CD4-positive, alpha-beta memory T cell (primary cell): Measurements from ENCODE around the gene SERPINB1. TPM values are rescaled to one million over a fixed set of nuclear protein-coding genes. Genes with fewer than 3 reads are reported as not detected.
"Not testable (repeated sequence)": the region's sequence is repeated elsewhere in the genome, so short reads cannot be mapped to it uniquely, and the experiment has no call there.

Source experiments
- CTCF ChIA-PET: fragments of 350-600 bp; sonication (Branson Sonifier 250); formaldehyde crosslinking; loops from one replicate; lab custom pipeline; 2021; ENCODE audit warnings: inconsistent platforms; ENCODE audit not compliant: partially characterized antibody; lab: Charles Lee
- POLR2A ChIA-PET: fragments of 350-600 bp; sonication (Branson Sonifier 250); formaldehyde crosslinking; loops from one replicate; lab custom pipeline; 2021; ENCODE audit not compliant: partially characterized antibody; lab: Charles Lee
- DNase-seq, 5 donors: peaks; one replicate each; pipeline versions ENCODE4 v3.0.0 to v3.0.0-alpha.2; 2020 to 2022; ENCODE audit warnings: mixed read lengths in 1 of 5
- H3K27ac ChIP-seq: one replicate; pipeline ENCODE4 v1.7.0; 2013; ENCODE audit warnings: low read depth, low read length
- H3K27me3 ChIP-seq: 2 replicates; pipeline ENCODE4 v1.7.0; 2013; ENCODE audit warnings: mild to moderate bottlenecking, low read length, moderate library complexity; ENCODE audit not compliant: insufficient read depth
- H3K36me3 ChIP-seq: 2 replicates; pipeline ENCODE4 v1.7.0; 2013; ENCODE audit warnings: mild to moderate bottlenecking, low read length, moderate library complexity; ENCODE audit not compliant: insufficient read depth
- H3K4me1 ChIP-seq: 2 replicates; pipeline ENCODE4 v1.7.0; 2013; ENCODE audit warnings: mild to moderate bottlenecking, low read length, moderate library complexity; ENCODE audit not compliant: insufficient read depth
- H3K4me3 ChIP-seq, 2 donors: one replicate each; pipeline ENCODE4 v1.7.0; 2013; ENCODE audit warnings: low read length in 2 of 2, mild to moderate bottlenecking in 1 of 2
- H3K9me3 ChIP-seq, 2 donors: one replicate each; pipeline ENCODE4 v1.7.0; 2013; ENCODE audit warnings: low read length in 2 of 2, control low read depth in 1 of 2; ENCODE audit not compliant: control insufficient read depth in 1 of 2
- H3K27ac Mint-ChIP-seq, 7 donors: one replicate each; pipeline ENCODE4 v1.8.0; 2020 to 2021; ENCODE audit warnings: mixed read lengths in 7 of 7, mild to moderate bottlenecking in 6 of 7, inconsistent platforms in 3 of 7, moderate library complexity in 3 of 7
- H3K27me3 Mint-ChIP-seq, 2 donors: one replicate each; pipeline ENCODE4 v1.8.0; 2020 to 2021; ENCODE audit warnings: mixed read lengths in 2 of 2
- H3K36me3 Mint-ChIP-seq, 2 donors: one replicate each; pipeline ENCODE4 v1.8.0; 2020 to 2021; ENCODE audit warnings: mixed read lengths in 2 of 2, inconsistent platforms in 1 of 2, mild to moderate bottlenecking in 1 of 2
- H3K4me1 Mint-ChIP-seq, 4 donors: one replicate each; pipeline ENCODE4 v1.8.0; 2020 to 2021; ENCODE audit warnings: mixed read lengths in 4 of 4, mild to moderate bottlenecking in 1 of 4
- H3K4me3 Mint-ChIP-seq, 8 donors: one replicate each; pipeline ENCODE4 v1.8.0; 2020 to 2021; ENCODE audit warnings: mixed read lengths in 8 of 8, mild to moderate bottlenecking in 7 of 8, moderate library complexity in 6 of 8, inconsistent platforms in 3 of 8
- H3K9me3 Mint-ChIP-seq, 8 donors: one replicate each; pipeline ENCODE4 v1.8.0; 2020 to 2021; ENCODE audit warnings: mixed read lengths in 8 of 8, mild to moderate bottlenecking in 5 of 8, inconsistent platforms in 3 of 8, moderate library complexity in 1 of 8
- intact Hi-C: fragments of 100-400 bp; cut with micrococcal nuclease; formaldehyde crosslinking; loops from one replicate; pipeline ENCODE4 v1.15.1; 2023
- polyA plus RNA-seq, 2 donors: library from polyadenylated mRNA; unstranded; fragments of 300-500 nt; fragmentation: Illumina TruSeq; gene quantifications; one replicate each; pipeline ENCODE4 v1.2.3, GENCODE V29; 2021
- total RNA-seq, 2 experiments: library from RNA; stranded (reverse); gene quantifications; one replicate each; pipeline ENCODE4 v1.2.3, GENCODE V29; 2021

Gene SERPINB1
- total and polyA plus RNA-seq, 4 experiments from 2014 or later, result 56.7 to 159 (median 92.2) TPM

- H3K4me1 Mint-ChIP-seq, result peaks cover 71 to 93% (median 79%) of the 10 kb centered on the region in 4 donors
- H3K9me3 Mint-ChIP-seq, result peaks cover 0 to 2% (median 0%) of the 10 kb centered on the region in 8 donors
- H3K36me3 Mint-ChIP-seq, result peaks cover 18 to 23% of the 10 kb centered on the region in 2 donors
- DNase-seq, result no peak
- intact Hi-C loops, result loop anchor here (2.0 kb wide), 1 partner anchor 21 kb away; the partner anchor contains the start of gene SERPINB9
- ChIA-PET POLR2A (interaction anchor here (2.0 kb wide), 1 partner anchor 109 kb away, joined by 7 read pairs; no protein-coding TSS in a partner anchor), CTCF (interaction anchor here (1.0 to 5.4 kb wide), 6 partner anchors 11 to 50 kb away, joined by 4 to 30 read pairs (median 5); no protein-coding TSS in a partner anchor)
- H3K36me3 ChIP-seq, result no peaks in the 10 kb centered on the region
- peak overlapping the region; percentile 74 to 91 (median 89) for H3K27ac Mint-ChIP-seq
- no peaks in the 10 kb centered on the region for H3K27me3 ChIP-seq
- no peaks in the 10 kb centered on the region for H3K27me3 Mint-ChIP-seq
- peak overlapping the region; percentile 65 to 93 (median 80) for H3K4me3 Mint-ChIP-seq
- H3K4me1 ChIP-seq, result peaks cover 63% of the 10 kb centered on the region
- no peaks in the 10 kb centered on the region for H3K9me3 ChIP-seq
- peak overlapping the region; percentile 55 for H3K27ac ChIP-seq
- H3K4me3 ChIP-seq, result peak overlapping the region in 1 of 2 donors; percentile 16
Measured at GRCh38 chr6:2881423-2881822, 39.8 kb upstream of the SERPINB1 start.

- peak overlapping the region; percentile 65 to 93 (median 80) for H3K4me3 Mint-ChIP-seq
- H3K27ac Mint-ChIP-seq, result peak overlapping the region; percentile 74 to 91 (median 89)
- H3K27me3 ChIP-seq, H3K27me3 Mint-ChIP-seq, H3K36me3 ChIP-seq, H3K9me3 ChIP-seq, H3K9me3 Mint-ChIP-seq: not testable (repeated sequence)
- Histone ChIP-seq H3K4me3 (peak overlapping the region in 1 of 2 donors; percentile 16), H3K4me1 (peaks cover 59% of the 10 kb centered on the region), H3K27ac (peak overlapping the region; percentile 55)
- peak; percentile 67 to 77 (median 70) for DNase-seq
- POLR2A ChIA-PET, result interaction anchor here (0.7 to 2.0 kb wide), 2 partner anchors 9 to 110 kb away, joined by 3 to 7 read pairs; no protein-coding TSS in a partner anchor
- peaks cover 10 to 21% of the 10 kb centered on the region in 2 donors for H3K36me3 Mint-ChIP-seq
- intact Hi-C loops, result loop anchor here (2.0 kb wide), 1 partner anchor 23 kb away; the partner anchor contains the start of gene SERPINB9
- CTCF ChIA-PET, result interaction anchor here (1.1 to 5.4 kb wide), 5 partner anchors 12 to 51 kb away, joined by 3 to 30 read pairs (median 5); no protein-coding TSS in a partner anchor
- H3K4me1 Mint-ChIP-seq, result peaks cover 64 to 83% (median 71%) of the 10 kb centered on the region in 4 donors
Measured at GRCh38 chr6:2880156-2880555, 38.5 kb upstream of the SERPINB1 start.

- Histone ChIP-seq H3K36me3 (no peaks in the 10 kb centered on the region), H3K27ac (peak overlapping the region; percentile 72), H3K9me3 (no peaks in the 10 kb centered on the region), H3K27me3 (no peaks in the 10 kb centered on the region), H3K4me1 (peaks cover 75% of the 10 kb centered on the region), H3K4me3 (peak overlapping the region in 1 of 2 donors; percentile 6)
- POLR2A ChIA-PET, result interaction anchor here (0.7 to 2.1 kb wide), 6 partner anchors 9 to 190 kb away, joined by 3 to 9 read pairs (median 4); partner anchors contain the start of genes NQO2 and RIPK1
- Mint-ChIP-seq H3K36me3 (peaks cover 3 to 13% of the 10 kb centered on the region in 2 donors), H3K27ac (peak overlapping the region; percentile 89 to 96 (median 95)), H3K27me3 (no peaks in the 10 kb centered on the region), H3K4me3 (peak overlapping the region; percentile 66 to 89 (median 78)), H3K9me3 (no peaks in the 10 kb centered on the region), H3K4me1 (peaks cover 67 to 88% (median 77%) of the 10 kb centered on the region in 4 donors)
- DNase-seq, result peak; percentile 56 to 79 (median 60)
- intact Hi-C loops, result loop anchor here (1.0 kb wide), 2 partner anchors 13 to 32 kb away; no protein-coding TSS in a partner anchor
- CTCF ChIA-PET, result interaction anchor here (0.9 to 5.4 kb wide), 10 partner anchors 9 to 54 kb away, joined by 3 to 30 read pairs (median 8); no protein-coding TSS in a partner anchor
Measured at GRCh38 chr6:2877960-2878359, 36.3 kb upstream of the SERPINB1 start.

GRCh38 chr6:2877057-2877882 lies 35.6 kb upstream of the SERPINB1 start:
- Mint-ChIP-seq H3K27me3 (no peaks in the 10 kb centered on the region), H3K9me3 (no peaks in the 10 kb centered on the region), H3K27ac (peak overlapping the region; percentile 89 to 96 (median 96)), H3K4me1 (peaks cover 68 to 91% (median 81%) of the 10 kb centered on the region in 4 donors), H3K36me3 (peaks cover 5 to 13% of the 10 kb centered on the region in 2 donors), H3K4me3 (peak overlapping the region; percentile 68 to 89 (median 86))
- ChIA-PET CTCF (interaction anchor here (0.9 to 5.4 kb wide), 13 partner anchors 8 to 55 kb away, joined by 3 to 30 read pairs (median 7); no protein-coding TSS in a partner anchor), POLR2A (interaction anchor here (0.8 to 2.1 kb wide), 7 partner anchors 9 to 191 kb away, joined by 3 to 11 read pairs (median 6); partner anchors contain the start of genes NQO2 and RIPK1)
- Histone ChIP-seq H3K27me3 (no peaks in the 10 kb centered on the region), H3K4me3 (peak overlapping the region in 1 of 2 donors; percentile 6), H3K36me3 (no peaks in the 10 kb centered on the region), H3K4me1 (peaks cover 75% of the 10 kb centered on the region), H3K9me3 (no peaks in the 10 kb centered on the region), H3K27ac (peak overlapping the region; percentile 72)
- intact Hi-C loops, result no loop called here
- DNase-seq, result no peak

GRCh38 chr6:2876210-2877056 lies 34.8 kb upstream of the SERPINB1 start:
- H3K36me3 Mint-ChIP-seq, result peaks cover 6 to 10% of the 10 kb centered on the region in 2 donors
- ChIA-PET POLR2A (interaction anchor here (0.7 to 2.0 kb wide), 5 partner anchors 8 to 192 kb away, joined by 3 to 11 read pairs (median 6); partner anchors contain the start of gene RIPK1), CTCF (interaction anchor here (0.9 to 5.4 kb wide), 11 partner anchors 7 to 56 kb away, joined by 3 to 30 read pairs (median 5); no protein-coding TSS in a partner anchor)
- peak overlapping the region; percentile 72 for H3K27ac ChIP-seq
- H3K27me3 ChIP-seq, result no peaks in the 10 kb centered on the region
- H3K4me1 ChIP-seq, result peaks cover 70% of the 10 kb centered on the region
- DNase-seq, result peak in 1 of 5 donors; percentile 20
- H3K27ac Mint-ChIP-seq, result peak overlapping the region; percentile 89 to 96 (median 95)
- intact Hi-C loops, result no loop called here
- H3K4me3 ChIP-seq, result peak overlapping the region; percentile 14 to 47
- H3K4me3 Mint-ChIP-seq, result peak overlapping the region; percentile 68 to 89 (median 86)
- H3K9me3 ChIP-seq, result no peaks in the 10 kb centered on the region
- no peaks in the 10 kb centered on the region for H3K36me3 ChIP-seq
- H3K27me3 Mint-ChIP-seq, result no peaks in the 10 kb centered on the region
- no peaks in the 10 kb centered on the region for H3K9me3 Mint-ChIP-seq
- peaks cover 66 to 87% (median 76%) of the 10 kb centered on the region in 4 donors for H3K4me1 Mint-ChIP-seq
